Spinal cord (tissue), 10 donors: ENCODE measurements around the gene NIPAL4. TPM values are rescaled to one million over a fixed set of nuclear protein-coding genes. Genes with fewer than 3 reads are reported as not detected.

Experiments
- DNase-seq, 6 donors: peaks; one replicate each; pipeline versions ENCODE4 v3.0.0 to v3.0.0-alpha.2; 2013 to 2015; ENCODE audit warnings: low spot score in 6 of 6, low read depth in 4 of 6
- H3K27ac ChIP-seq: one replicate; pipeline ENCODE4 v1.5.1; 2013; ENCODE audit warnings: low read depth, low read length, control low read depth
- H3K27me3 ChIP-seq: one replicate; pipeline ENCODE4 v1.6.1; 2013; ENCODE audit warnings: low read length; ENCODE audit not compliant: control insufficient read depth, insufficient read depth
- H3K36me3 ChIP-seq: one replicate; pipeline ENCODE4 v1.6.1; 2013; ENCODE audit warnings: low read length; ENCODE audit not compliant: control insufficient read depth, insufficient read depth
- H3K4me1 ChIP-seq: one replicate; pipeline ENCODE4 v1.6.1; 2013; ENCODE audit warnings: low read length; ENCODE audit not compliant: control insufficient read depth, insufficient read depth
- H3K4me3 ChIP-seq: one replicate; pipeline ENCODE4 v1.5.1; 2013; ENCODE audit warnings: low read depth, low read length, control low read depth
- H3K9me3 ChIP-seq: one replicate; pipeline ENCODE4 v1.6.1; 2013; ENCODE audit warnings: low read length; ENCODE audit not compliant: control insufficient read depth, insufficient read depth
- WGBS: methylation state at CpG from one replicate; pipeline ENCODE4 v1.1.5; 2013; ENCODE audit warnings: missing lambda C conversion rate; ENCODE audit not compliant: insufficient coverage; 5-methylcytosine and 5-hydroxymethylcytosine counted together
- polyA plus RNA-seq, 2 donors: library from polyadenylated mRNA; unstranded; fragments of 120-200 nt; gene quantifications; one replicate each; pipeline ENCODE4 v1.2.1, GENCODE V29; 2013; ENCODE audit not compliant: insufficient read length in 2 of 2
- total RNA-seq, 2 donors: library from RNA; depleted of rRNA in 1 of 2; stranded (reverse); fragments of 120-200 nt in 1 of 2; fragments of >200 nt in 1 of 2; gene quantifications; one replicate each; pipeline versions ENCODE4 v1.2.3 to v1.2.4, GENCODE V29; 2013 to 2014
- donor health status: healthy.

The NIPAL4 gene
- total and polyA plus RNA-seq, 4 donors: 1.1 to 4.8 (median 2.6) TPM

DNA sequence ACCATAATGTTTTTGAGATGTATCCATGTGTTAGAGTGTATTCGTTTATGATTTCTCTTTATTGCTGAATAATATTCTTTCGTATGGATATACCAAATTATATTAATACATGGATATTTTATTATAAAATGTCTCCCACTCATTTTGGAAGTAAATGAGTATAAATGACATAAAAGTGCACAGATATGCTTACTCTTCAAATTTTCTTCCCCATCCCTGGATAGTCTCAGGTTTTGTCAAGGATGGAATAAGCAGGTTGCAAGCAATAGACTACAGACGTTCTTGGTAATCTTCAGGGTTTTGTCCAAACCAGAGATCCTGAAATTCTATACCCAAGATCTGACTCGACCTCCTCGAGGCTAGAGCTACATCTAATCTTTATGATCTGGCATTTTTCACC lies 50.7 kb downstream of the NIPAL4 start:
- no peaks in the 10 kb centered on the region for H3K27me3 ChIP-seq
- no peak overlapping the region for H3K4me3 ChIP-seq
- peak overlapping the region; percentile 55 for H3K27ac ChIP-seq
- 80% methylated on average over 1 of the region's 5 CpGs for WGBS
- no peak for DNase-seq
- H3K4me1 ChIP-seq: peaks cover 8% of the 10 kb centered on the region
- no peaks in the 10 kb centered on the region for H3K9me3 ChIP-seq
- H3K36me3 ChIP-seq: peaks cover 4% of the 10 kb centered on the region

DNA sequence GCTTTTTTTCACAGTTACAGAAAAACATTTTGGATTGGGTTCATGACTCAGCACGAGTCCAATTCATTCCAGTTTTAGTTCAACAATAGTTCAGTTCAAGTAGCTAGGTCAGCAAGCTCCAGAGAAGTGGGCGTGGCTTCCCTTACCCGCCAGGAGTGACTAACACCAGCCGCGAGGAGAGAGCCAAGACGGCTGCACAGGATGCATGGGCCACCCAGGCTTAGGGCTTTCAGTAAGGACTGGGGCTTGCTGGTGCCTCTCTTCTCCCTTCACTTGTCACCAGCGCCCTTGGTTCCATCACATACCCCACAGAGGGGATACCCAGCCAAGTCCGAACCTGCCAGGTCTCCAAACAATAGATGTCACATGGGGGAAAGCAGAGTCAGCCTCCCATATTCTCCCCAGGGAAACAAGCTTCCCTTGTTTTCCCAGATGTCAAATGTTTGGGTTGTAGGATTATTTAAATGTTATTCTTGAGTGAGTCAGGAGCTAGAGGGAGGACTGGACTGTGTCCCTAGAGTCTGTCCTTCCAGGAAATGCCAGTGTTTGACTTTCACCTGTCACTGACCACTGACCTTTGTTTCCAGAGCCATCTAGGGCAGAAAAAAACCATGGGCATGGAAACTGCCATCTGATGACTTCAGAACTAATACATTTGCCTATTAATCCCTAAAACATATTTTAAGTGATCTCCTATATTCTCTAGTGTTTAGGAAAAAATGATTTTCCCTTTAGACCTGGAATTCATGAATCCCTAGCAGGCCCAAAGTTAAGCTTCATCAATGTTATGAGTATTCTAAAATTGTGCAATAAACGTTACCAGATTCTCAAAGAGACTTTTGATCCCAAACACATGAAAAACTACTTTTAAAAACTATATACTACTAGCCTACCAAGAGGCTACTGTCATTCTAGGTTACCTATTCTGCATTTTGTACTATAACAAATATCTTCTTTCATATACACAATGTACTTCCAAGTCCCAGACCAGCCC lies 51.9 kb downstream of the NIPAL4 start:
- DNase-seq: peak in 2 of 6 donors; percentile 42 to 86
- no peaks in the 10 kb centered on the region for H3K27me3 ChIP-seq
- H3K27ac ChIP-seq: peak overlapping the region; percentile 57
- peaks cover 21% of the 10 kb centered on the region for H3K4me1 ChIP-seq
- H3K36me3 ChIP-seq: peaks cover 3% of the 10 kb centered on the region
- H3K9me3 ChIP-seq: no peaks in the 10 kb centered on the region
- 40% methylated on average over 8 of the region's 9 CpGs for WGBS
- H3K4me3 ChIP-seq: no peak overlapping the region

DNA sequence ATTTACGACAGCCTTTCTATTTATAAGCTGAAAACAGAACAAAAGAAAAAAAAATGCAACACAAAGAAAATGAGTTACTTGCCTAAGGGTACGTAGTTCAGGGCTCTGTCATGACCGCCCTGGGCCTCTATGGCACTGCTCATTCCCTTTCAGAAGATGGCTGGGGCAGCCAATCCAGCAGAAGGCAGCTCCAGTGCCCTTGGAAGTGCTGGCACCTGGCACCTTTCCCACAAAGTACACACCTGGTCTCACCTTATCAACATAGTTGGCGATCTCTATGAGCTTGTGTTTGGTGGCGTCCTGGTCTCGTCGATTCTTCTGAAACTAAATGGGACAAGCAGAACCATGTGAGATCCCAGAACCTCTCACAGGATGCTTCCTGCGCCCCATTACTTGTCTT lies 53.2 kb downstream of the NIPAL4 start:
- H3K4me1 ChIP-seq: peaks cover 25% of the 10 kb centered on the region
- no peaks in the 10 kb centered on the region for H3K9me3 ChIP-seq
- WGBS: 97% methylated on average over 8 of the region's 8 CpGs
- no peak overlapping the region for H3K4me3 ChIP-seq
- H3K27ac ChIP-seq: no peak overlapping the region
- H3K27me3 ChIP-seq: no peaks in the 10 kb centered on the region
- DNase-seq: no peak
- H3K36me3 ChIP-seq: no peaks in the 10 kb centered on the region

DNA sequence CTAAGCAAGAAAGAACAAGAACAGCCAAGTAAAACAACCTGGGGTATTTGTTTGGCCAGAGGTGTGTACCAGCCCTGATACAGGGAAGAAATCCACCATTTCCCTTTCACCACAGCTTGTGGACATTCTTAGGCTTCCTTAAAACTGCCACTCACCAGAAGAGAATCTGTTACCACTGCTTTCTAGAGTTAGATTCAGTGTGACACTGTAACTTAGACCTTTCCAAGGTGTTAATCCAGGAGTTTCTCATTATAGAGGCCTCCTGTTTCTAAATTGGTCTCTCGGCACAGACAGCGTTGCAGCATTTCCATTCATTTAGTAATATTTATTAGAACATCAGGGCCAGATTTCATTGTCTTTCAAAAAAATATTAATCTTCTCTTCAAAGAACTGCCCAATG lies 55.0 kb downstream of the NIPAL4 start:
- Histone ChIP-seq H3K36me3 (peaks cover 3% of the 10 kb centered on the region), H3K27me3 (no peaks in the 10 kb centered on the region), H3K9me3 (no peaks in the 10 kb centered on the region), H3K4me3 (no peak overlapping the region), H3K27ac (no peak overlapping the region), H3K4me1 (peaks cover 25% of the 10 kb centered on the region)
- DNase-seq: no peak
- no CpG with 5 or more reads among the region's 2 CpGs for WGBS

DNA sequence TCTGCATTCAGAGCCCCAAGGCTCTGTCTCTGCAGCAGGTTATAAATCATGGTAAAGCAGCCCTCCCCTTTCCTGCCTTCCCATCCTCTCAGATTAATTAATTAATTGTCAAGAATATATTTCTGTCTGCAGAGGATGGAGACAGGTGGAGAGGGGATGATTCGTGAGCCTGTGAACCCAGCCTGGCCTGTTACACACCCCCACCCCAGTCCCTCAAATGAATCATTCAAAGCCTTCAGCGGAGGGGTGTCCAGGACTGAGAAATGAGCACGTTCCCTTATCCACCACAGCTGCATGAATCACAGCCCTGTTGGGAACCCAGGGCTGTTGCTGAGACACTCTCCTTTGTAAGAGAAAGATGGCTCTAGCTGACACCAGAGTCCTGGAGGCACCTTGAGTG lies 56.0 kb downstream of the NIPAL4 start:
- DNase-seq: peak in 1 of 6 donors; percentile 67
- Histone ChIP-seq H3K36me3 (peaks cover 3% of the 10 kb centered on the region), H3K4me3 (no peak overlapping the region), H3K4me1 (peaks cover 25% of the 10 kb centered on the region), H3K9me3 (no peaks in the 10 kb centered on the region), H3K27ac (peak overlapping the region; percentile 57), H3K27me3 (no peaks in the 10 kb centered on the region)
- 50% methylated on average over 2 of the region's 3 CpGs for WGBS

DNA sequence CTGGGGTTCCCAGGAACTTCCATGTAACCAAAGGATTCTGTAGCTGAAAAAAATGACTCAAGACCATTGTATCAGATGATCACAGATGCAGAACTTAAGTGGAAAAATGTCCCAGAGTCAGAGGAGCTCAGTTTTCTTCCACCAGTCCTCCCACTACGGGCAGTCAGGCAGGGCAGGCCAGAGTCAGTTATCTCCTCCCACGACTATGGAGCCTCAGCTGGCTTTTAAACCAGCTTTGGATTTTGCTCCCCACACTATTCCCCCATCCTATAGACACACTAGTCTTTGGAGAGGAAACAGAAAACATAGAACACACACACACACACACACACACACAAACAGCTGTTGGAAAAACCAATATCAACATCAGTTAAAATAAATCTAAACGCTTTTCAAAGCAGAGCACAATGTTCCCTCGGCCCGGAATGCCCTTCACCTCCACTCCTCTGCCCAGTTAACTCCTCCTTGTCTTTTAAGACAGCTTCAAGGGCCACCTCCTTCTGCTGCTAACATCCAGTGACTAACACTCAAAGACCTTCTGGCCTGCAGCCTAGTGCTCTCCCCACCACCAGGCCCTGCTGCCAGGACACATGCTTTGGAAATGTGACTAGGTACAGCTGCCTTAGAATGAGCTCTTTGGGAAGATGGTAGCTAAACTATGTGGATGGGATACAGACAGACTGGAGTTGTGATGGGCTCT lies 56.8 kb downstream of the NIPAL4 start:
- peak overlapping the region; percentile 57 for H3K27ac ChIP-seq
- H3K27me3 ChIP-seq: no peaks in the 10 kb centered on the region
- no peaks in the 10 kb centered on the region for H3K9me3 ChIP-seq
- DNase-seq: no peak
- peaks cover 3% of the 10 kb centered on the region for H3K36me3 ChIP-seq
- WGBS: 53% methylated on average over 5 of the region's 5 CpGs
- H3K4me1 ChIP-seq: peaks cover 22% of the 10 kb centered on the region
- no peak overlapping the region for H3K4me3 ChIP-seq

DNA sequence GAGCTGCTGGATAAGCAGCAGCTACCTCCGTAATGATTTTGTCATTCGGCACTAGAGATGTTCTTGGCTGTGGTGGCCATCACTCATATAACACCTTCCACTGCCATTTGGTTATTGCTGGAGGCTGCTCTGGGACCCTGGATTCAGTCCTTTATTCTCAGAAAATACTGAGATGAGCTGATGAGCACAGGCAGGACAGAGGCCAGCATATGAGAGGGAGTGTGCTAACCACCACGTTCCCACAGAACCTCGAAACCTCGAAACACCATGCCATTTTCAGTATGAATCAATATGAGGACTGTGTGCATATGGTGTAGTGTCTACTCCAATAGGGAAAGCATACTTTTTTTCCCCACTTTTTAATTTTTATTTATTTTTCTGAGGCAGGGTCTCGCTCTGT lies 59.0 kb downstream of the NIPAL4 start:
- 100% methylated on average over 1 of the region's 6 CpGs for WGBS
- peaks cover 3% of the 10 kb centered on the region for H3K36me3 ChIP-seq
- no peak for DNase-seq
- H3K4me1 ChIP-seq: peaks cover 21% of the 10 kb centered on the region
- no peaks in the 10 kb centered on the region for H3K9me3 ChIP-seq
- no peak overlapping the region for H3K4me3 ChIP-seq
- H3K27ac ChIP-seq: no peak overlapping the region
- no peaks in the 10 kb centered on the region for H3K27me3 ChIP-seq

DNA sequence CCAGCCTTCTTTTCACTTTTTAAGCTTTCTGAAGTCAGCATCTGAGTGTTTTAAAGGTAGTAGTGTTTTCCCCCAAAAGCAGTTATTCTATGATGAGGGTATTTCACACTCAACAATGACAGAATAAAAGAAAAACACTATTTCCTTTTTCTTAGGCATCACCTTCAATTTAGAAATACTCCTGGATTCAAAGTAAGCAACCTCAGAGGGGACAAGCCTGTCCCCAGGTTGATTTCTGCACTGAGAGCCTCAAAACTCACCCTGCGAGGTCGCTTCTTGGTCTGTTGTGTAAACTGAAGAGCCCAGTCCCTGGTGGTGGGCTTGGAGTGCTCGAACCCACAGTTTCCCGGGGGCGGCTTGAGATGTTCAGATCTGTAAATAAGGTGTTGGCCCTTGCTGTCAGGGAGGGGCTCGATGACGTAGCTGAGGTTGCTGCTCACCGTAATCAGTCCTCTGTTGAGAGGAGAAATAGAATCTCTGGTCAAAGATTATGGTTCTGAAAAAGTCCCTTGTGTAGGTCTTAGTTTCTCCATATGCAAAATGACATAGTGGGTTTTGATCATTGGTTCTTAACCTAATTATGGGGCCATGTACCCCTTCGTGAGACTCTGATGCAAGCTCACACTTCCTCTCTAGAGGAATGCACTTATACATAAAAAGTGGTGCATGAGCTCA lies 59.7 kb downstream of the NIPAL4 start:
- DNase-seq: no peak
- Histone ChIP-seq H3K4me1 (peaks cover 26% of the 10 kb centered on the region), H3K4me3 (no peak overlapping the region), H3K27ac (no peak overlapping the region), H3K9me3 (no peaks in the 10 kb centered on the region), H3K36me3 (peaks cover 3% of the 10 kb centered on the region), H3K27me3 (no peaks in the 10 kb centered on the region)
- WGBS: over 99% methylated on average over 8 of the region's 9 CpGs

DNA sequence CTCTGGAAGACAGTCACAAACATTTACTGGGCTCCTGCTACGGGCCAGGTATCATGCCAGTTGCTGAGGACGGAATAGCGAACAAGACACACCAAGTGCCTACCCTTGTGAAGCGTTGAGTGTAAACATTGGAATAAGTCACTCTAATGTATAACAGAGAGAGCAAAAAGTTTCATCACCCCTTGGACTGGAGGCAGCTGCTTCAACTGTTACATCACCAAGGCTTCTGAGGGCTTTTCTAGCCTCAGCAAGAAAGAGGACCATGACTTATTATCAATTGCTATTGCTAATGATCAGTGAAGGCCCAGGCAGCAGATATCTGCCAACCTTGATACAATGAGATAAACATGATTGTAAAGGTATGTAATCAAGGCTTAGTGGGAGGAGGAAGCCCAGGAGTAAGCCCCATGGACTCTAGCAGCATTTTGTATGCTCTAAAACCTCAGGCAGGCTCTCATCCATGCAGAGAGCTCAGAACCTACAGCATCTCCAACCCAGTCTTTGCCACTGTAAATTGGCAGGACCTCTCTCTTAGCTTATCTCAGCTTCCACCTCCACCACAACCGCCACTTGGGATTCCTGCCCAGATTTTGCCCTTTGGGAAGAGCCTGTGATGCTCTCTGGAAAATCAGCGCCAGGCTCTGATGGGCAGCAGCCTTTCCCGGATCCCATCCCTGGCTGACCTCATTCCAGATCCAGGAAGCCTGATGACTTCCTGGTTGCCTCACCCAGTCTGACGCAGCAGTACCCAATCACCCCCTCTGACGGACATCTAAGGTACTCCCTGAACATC lies 61.1 kb downstream of the NIPAL4 start:
- Histone ChIP-seq H3K9me3 (no peaks in the 10 kb centered on the region), H3K27ac (no peak overlapping the region), H3K4me3 (no peak overlapping the region), H3K27me3 (no peaks in the 10 kb centered on the region), H3K4me1 (peaks cover 19% of the 10 kb centered on the region), H3K36me3 (peaks cover 3% of the 10 kb centered on the region)
- WGBS: 98% methylated on average over 8 of the region's 9 CpGs
- no peak for DNase-seq
